ENCODE data around the gene XPO1.
A peak's percentile ranks its signal among the peaks of the same experiment; 100 is the strongest.

XPO1 gene

GRCh38 chr2:61452392-61452791, 85.8 kb downstream of the XPO1 start:
- Histone ChIP-seq H2BK5ac (ENCODE audit: low read depth, low read length, poor library complexity) (no peak overlapping the region), H3K27me3 (ENCODE audit: insufficient read depth, low read length) (no peaks in the 10 kb centered on the region), H3K18ac (ENCODE audit: low read length) (no peak overlapping the region), H3K4me2 (ENCODE audit: low read length) (no peak overlapping the region), H3K36me3 (ENCODE audit: control insufficient read depth in 1 of 2, insufficient read depth in 2 of 2, low read length in 2 of 2) (peaks cover 2% of the 10 kb centered on the region in 2 experiments), H4K8ac (ENCODE audit: low read depth, low read length) (no peak overlapping the region), H3K9me3 (ENCODE audit: insufficient read depth, low read depth, low read length) (no peaks in the 10 kb centered on the region), H3K9ac (ENCODE audit: low read length) (no peak overlapping the region), H3K23ac (ENCODE audit: low read length) (no peak overlapping the region), H3K79me2 (ENCODE audit: control insufficient read depth, insufficient read depth, low read length, poor library complexity) (peaks cover 19% of the 10 kb centered on the region), H3K27ac (ENCODE audit: low read depth, low read length) (no peak overlapping the region), H4K12ac (ENCODE audit: low read depth, low read length) (no peak overlapping the region), H3K4me3 (ENCODE audit: low read depth, low read length) (no peak overlapping the region), H2BK120ac (ENCODE audit: insufficient read depth, low read length, poor library complexity) (no peak overlapping the region), H4K91ac (ENCODE audit: low read depth, low read length) (no peak overlapping the region), H3K14ac (ENCODE audit: low read length) (no peak overlapping the region), H2AK5ac (ENCODE audit: low read length) (no peak overlapping the region), H2AFZ (ENCODE audit: insufficient read depth, low read length, poor library complexity) (no peak overlapping the region), H3K4me1 (ENCODE audit: control insufficient read depth in 1 of 2, insufficient read depth in 2 of 2, low read length in 2 of 2) (no peaks in the 10 kb centered on the region), H3K4ac (ENCODE audit: low read depth, low read length) (peak overlapping the region; percentile 57), H2BK12ac (ENCODE audit: low read length) (no peak overlapping the region), H3K79me1 (ENCODE audit: low read length) (no peaks in the 10 kb centered on the region)
- DNase-seq, result no peak
- WGBS (ENCODE audit: extremely low coverage, insufficient coverage, insufficient read length), result no CpG with 5 or more reads among the region's 8 CpGs

- no peak overlapping the region for H2AK5ac ChIP-seq (ENCODE audit: low read length)
- no peak overlapping the region for H2BK12ac ChIP-seq (ENCODE audit: low read length)
- H3K4ac ChIP-seq (ENCODE audit: low read depth, low read length), result peak overlapping the region; percentile 64
- no peak overlapping the region for H3K23ac ChIP-seq (ENCODE audit: low read length)
- H3K4me2 ChIP-seq (ENCODE audit: low read length), result no peak overlapping the region
- H3K79me1 ChIP-seq (ENCODE audit: low read length), result no peaks in the 10 kb centered on the region
- no peak overlapping the region for H4K8ac ChIP-seq (ENCODE audit: low read depth, low read length)
- no peak overlapping the region for H4K91ac ChIP-seq (ENCODE audit: low read depth, low read length)
- no peak overlapping the region for H4K12ac ChIP-seq (ENCODE audit: low read depth, low read length)
- no peak overlapping the region for H2BK120ac ChIP-seq (ENCODE audit: insufficient read depth, low read length, poor library complexity)
- no peak overlapping the region for H3K4me3 ChIP-seq (ENCODE audit: low read depth, low read length)
- WGBS (ENCODE audit: extremely low coverage, insufficient coverage, insufficient read length), result no CpG with 5 or more reads among the region's 9 CpGs
- no peaks in the 10 kb centered on the region for H3K4me1 ChIP-seq (ENCODE audit: control insufficient read depth in 1 of 2, insufficient read depth in 2 of 2, low read length in 2 of 2)
- H3K27me3 ChIP-seq (ENCODE audit: insufficient read depth, low read length), result no peaks in the 10 kb centered on the region
- H3K27ac ChIP-seq (ENCODE audit: low read depth, low read length), result no peak overlapping the region
- no peak overlapping the region for H2BK5ac ChIP-seq (ENCODE audit: low read depth, low read length, poor library complexity)
- H3K9ac ChIP-seq (ENCODE audit: low read length), result no peak overlapping the region
- peaks cover 0 to 2% of the 10 kb centered on the region in 2 experiments for H3K36me3 ChIP-seq (ENCODE audit: control insufficient read depth in 1 of 2, insufficient read depth in 2 of 2, low read length in 2 of 2)
- no peak overlapping the region for H2AFZ ChIP-seq (ENCODE audit: insufficient read depth, low read length, poor library complexity)
- no peak overlapping the region for H3K18ac ChIP-seq (ENCODE audit: low read length)
- DNase-seq, result no peak
- peaks cover 13% of the 10 kb centered on the region for H3K79me2 ChIP-seq (ENCODE audit: control insufficient read depth, insufficient read depth, low read length, poor library complexity)
- no peaks in the 10 kb centered on the region for H3K9me3 ChIP-seq (ENCODE audit: insufficient read depth, low read depth, low read length)
- no peak overlapping the region for H3K14ac ChIP-seq (ENCODE audit: low read length)
Observed at GRCh38 chr2:61451178-61451577, 87.0 kb downstream of the XPO1 start.

GRCh38 chr2:61450144-61450543, 88.0 kb downstream of the XPO1 start:
- H3K36me3 ChIP-seq (ENCODE audit: control insufficient read depth in 1 of 2, insufficient read depth in 2 of 2, low read length in 2 of 2), result peaks cover 0 to 2% of the 10 kb centered on the region in 2 experiments
- H3K79me2 ChIP-seq (ENCODE audit: control insufficient read depth, insufficient read depth, low read length, poor library complexity), result peaks cover 11% of the 10 kb centered on the region
- H2BK12ac ChIP-seq (ENCODE audit: low read length), result no peak overlapping the region
- H2AFZ ChIP-seq (ENCODE audit: insufficient read depth, low read length, poor library complexity), result no peak overlapping the region
- H3K4ac ChIP-seq (ENCODE audit: low read depth, low read length), result peak overlapping the region; percentile 79
- no peaks in the 10 kb centered on the region for H3K4me1 ChIP-seq (ENCODE audit: control insufficient read depth in 1 of 2, insufficient read depth in 2 of 2, low read length in 2 of 2)
- no peak overlapping the region for H3K4me2 ChIP-seq (ENCODE audit: low read length)
- no peak overlapping the region for H3K27ac ChIP-seq (ENCODE audit: low read depth, low read length)
- H2AK5ac ChIP-seq (ENCODE audit: low read length), result no peak overlapping the region
- H3K9me3 ChIP-seq (ENCODE audit: insufficient read depth, low read depth, low read length), result no peaks in the 10 kb centered on the region
- no CpG with 5 or more reads among the region's 4 CpGs for WGBS (ENCODE audit: extremely low coverage, insufficient coverage, insufficient read length)
- H3K18ac ChIP-seq (ENCODE audit: low read length), result no peak overlapping the region
- H4K8ac ChIP-seq (ENCODE audit: low read depth, low read length), result no peak overlapping the region
- no peak overlapping the region for H3K14ac ChIP-seq (ENCODE audit: low read length)
- H2BK120ac ChIP-seq (ENCODE audit: insufficient read depth, low read length, poor library complexity), result no peak overlapping the region
- H2BK5ac ChIP-seq (ENCODE audit: low read depth, low read length, poor library complexity), result no peak overlapping the region
- no peaks in the 10 kb centered on the region for H3K79me1 ChIP-seq (ENCODE audit: low read length)
- H3K9ac ChIP-seq (ENCODE audit: low read length), result no peak overlapping the region
- H3K4me3 ChIP-seq (ENCODE audit: low read depth, low read length), result no peak overlapping the region
- no peak for DNase-seq
- H4K12ac ChIP-seq (ENCODE audit: low read depth, low read length), result no peak overlapping the region
- H3K27me3 ChIP-seq (ENCODE audit: insufficient read depth, low read length), result no peaks in the 10 kb centered on the region
- no peak overlapping the region for H4K91ac ChIP-seq (ENCODE audit: low read depth, low read length)
- H3K23ac ChIP-seq (ENCODE audit: low read length), result no peak overlapping the region

GRCh38 chr2:61448229-61448628, 89.9 kb downstream of the XPO1 start:
- Histone ChIP-seq H2BK5ac (ENCODE audit: low read depth, low read length, poor library complexity) (no peak overlapping the region), H3K79me1 (ENCODE audit: low read length) (no peaks in the 10 kb centered on the region), H3K79me2 (ENCODE audit: control insufficient read depth, insufficient read depth, low read length, poor library complexity) (peaks cover 8% of the 10 kb centered on the region), H3K9me3 (ENCODE audit: insufficient read depth, low read depth, low read length) (no peaks in the 10 kb centered on the region), H3K27me3 (ENCODE audit: insufficient read depth, low read length) (no peaks in the 10 kb centered on the region), H3K4me3 (ENCODE audit: low read depth, low read length) (no peak overlapping the region), H3K4me1 (ENCODE audit: control insufficient read depth in 1 of 2, insufficient read depth in 2 of 2, low read length in 2 of 2) (no peaks in the 10 kb centered on the region), H2AK5ac (ENCODE audit: low read length) (no peak overlapping the region), H3K18ac (ENCODE audit: low read length) (no peak overlapping the region), H3K23ac (ENCODE audit: low read length) (no peak overlapping the region), H3K9ac (ENCODE audit: low read length) (no peak overlapping the region), H2AFZ (ENCODE audit: insufficient read depth, low read length, poor library complexity) (no peak overlapping the region), H4K8ac (ENCODE audit: low read depth, low read length) (no peak overlapping the region), H3K36me3 (ENCODE audit: control insufficient read depth in 1 of 2, insufficient read depth in 2 of 2, low read length in 2 of 2) (peaks cover 0 to 2% of the 10 kb centered on the region in 2 experiments), H2BK12ac (ENCODE audit: low read length) (no peak overlapping the region), H2BK120ac (ENCODE audit: insufficient read depth, low read length, poor library complexity) (no peak overlapping the region), H4K91ac (ENCODE audit: low read depth, low read length) (no peak overlapping the region), H3K4me2 (ENCODE audit: low read length) (no peak overlapping the region), H4K12ac (ENCODE audit: low read depth, low read length) (no peak overlapping the region), H3K27ac (ENCODE audit: low read depth, low read length) (no peak overlapping the region), H3K14ac (ENCODE audit: low read length) (no peak overlapping the region), H3K4ac (ENCODE audit: low read depth, low read length) (peak overlapping the region; percentile 96)
- DNase-seq, result no peak
- no CpG with 5 or more reads among the region's 2 CpGs for WGBS (ENCODE audit: extremely low coverage, insufficient coverage, insufficient read length)
